Jurkat, Clone E6-1 (cell line): Measurements from ENCODE around the gene ZRANB1.

Experiments
- DNase-seq: peaks from one replicate; pipeline ENCODE4 v3.0.0-alpha.2; 2011; ENCODE audit warnings: low read depth, low spot score
- H3K4me3 ChIP-seq: 2 replicates; pipeline ENCODE4 v1.5.1; 2011; ENCODE audit warnings: mild to moderate bottlenecking, low read length, control low read depth, moderate library complexity

The ZRANB1 gene

DNA sequence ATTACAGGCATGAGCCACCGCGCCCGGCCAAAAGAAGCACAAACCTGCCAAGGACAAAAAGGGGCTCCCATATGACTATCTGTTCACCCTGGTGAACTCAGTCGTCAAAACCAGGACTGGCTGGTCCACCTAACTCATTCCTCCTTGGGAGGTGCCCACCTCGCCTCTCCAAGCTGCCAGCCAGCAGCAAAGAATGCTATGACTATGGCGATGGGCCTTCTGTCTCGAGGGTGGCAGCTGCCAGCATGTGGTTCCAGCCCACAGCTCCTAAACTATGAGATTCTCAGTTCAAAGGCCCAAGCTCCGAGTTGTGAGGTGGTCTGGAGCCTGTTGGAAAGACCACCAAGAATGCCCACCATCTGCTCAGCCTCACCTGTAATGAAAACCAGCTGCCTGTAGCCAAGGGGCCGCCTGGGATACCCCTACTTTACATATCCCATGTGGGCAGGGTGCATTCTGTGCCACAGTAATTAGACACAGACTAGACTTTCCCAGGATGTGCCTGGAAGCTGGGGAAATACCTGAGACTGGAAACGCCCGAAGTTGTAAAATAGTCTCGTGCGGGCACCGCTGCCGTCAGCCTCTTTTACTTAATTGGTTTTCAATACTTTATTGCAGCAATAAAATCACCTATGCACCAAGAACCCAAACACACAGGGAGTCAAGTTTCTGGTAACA is 71.1 kb downstream of the ZRANB1 start:
- no peak for DNase-seq
- no peak overlapping the region for H3K4me3 ChIP-seq

DNA sequence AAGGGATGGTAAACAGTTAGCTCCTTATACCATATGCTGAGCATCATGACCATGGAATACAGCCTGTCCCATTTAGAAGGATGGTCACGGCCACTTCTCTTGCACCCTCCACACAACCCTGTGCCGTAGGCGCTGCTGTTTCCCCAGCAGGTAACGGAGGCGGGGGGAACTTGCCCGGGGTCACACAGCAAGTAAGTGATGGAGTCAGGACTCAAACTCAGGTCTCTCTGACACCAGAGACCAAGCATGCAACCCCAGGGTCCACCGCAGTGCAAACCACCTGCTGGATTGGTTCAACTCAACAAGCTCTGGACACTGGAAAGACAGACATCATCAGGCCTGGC is 71.6 kb downstream of the ZRANB1 start:
- no peak for DNase-seq
- H3K4me3 ChIP-seq, result no peak overlapping the region

DNA sequence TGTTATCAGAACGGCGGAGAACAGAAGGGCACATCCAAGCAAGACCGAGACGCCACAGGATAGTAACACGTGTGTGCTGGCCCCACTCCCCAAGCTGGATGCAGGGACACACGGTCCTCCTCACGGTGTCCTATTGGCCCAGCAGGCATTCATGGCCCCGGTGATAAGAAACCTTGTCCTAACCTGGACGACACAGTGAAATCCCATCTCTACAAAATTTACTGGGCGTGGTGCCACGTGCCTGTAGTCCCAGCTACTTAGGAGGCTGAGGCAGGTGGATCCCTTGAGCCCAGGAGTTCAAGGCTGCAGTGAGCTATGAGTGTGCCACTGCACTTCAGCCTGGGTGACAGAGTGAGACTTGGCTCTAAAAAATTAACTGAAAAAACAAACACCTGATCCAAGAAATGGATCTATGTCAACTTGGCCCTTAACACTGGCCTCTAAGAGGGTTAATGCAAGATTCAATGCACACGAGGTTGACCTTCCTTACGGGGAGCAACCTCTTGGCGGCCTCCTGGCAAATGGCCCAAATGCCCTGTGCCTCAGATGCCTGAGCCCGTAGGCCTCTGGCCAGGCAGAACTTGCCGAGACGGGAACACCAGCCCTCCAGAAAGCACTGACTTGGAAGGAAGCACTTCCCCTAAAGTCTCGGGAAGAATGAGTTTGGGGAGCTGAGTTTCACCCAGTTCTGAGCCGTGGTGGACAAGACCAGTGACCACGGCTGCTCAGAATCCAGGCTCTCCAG is 72.3 kb downstream of the ZRANB1 start:
- H3K4me3 ChIP-seq, result no peak overlapping the region
- no peak for DNase-seq

DNA sequence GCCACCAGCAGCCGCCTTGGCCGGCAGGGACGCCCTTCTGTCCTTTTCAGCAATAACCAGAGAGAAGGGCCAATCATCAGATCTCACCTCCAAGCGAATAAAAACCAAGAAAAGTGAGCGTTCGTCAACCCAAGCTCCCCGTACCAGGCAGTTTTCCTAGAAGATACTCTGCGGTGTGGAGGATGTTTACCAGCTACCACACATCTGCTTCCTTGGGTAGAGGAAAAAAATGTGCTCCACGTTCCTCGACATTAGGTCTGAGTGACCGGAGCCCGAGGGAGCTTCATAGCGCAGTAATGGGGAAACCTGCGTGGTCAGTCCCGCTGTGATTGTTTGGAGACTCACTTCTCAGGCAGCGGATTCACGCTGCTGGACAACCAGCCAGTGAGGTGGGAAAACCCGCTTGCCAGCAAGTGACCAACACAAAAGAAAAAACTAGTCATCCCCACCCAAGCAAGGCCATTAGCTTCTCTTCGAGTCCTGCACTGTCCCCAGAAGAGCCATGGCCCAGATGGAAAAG is 73.0 kb downstream of the ZRANB1 start:
- no peak for DNase-seq
- no peak overlapping the region for H3K4me3 ChIP-seq

DNA sequence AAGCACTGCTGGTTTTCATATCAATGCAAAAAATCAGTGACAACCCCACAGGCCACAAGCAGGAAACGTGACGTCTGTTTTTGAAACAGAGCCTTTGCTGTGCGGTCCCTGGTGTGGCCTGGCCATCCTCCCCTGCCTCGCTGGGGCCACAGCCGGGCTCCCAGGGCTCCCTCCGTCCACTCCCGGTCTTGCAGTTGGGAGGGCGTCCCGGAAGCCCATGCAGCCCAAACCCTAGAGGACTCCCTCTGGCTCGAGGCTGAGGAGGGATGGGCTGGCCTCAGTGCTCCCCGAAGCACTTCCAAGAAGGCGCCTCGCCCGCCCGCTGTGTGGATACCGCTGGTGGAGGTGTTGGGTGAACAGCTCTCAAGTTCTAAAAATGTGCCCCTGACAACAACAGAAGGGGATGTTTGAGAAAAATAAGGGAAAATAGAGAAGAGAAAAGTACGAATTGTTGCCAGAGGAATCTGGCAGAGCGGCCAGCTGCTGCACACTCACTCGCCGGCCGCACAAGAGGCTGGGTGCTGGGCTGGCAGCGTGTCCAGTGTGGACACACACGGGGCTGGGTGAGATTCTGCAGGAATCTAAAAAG is 73.5 kb downstream of the ZRANB1 start:
- DNase-seq, result no peak
- H3K4me3 ChIP-seq, result no peak overlapping the region

DNA sequence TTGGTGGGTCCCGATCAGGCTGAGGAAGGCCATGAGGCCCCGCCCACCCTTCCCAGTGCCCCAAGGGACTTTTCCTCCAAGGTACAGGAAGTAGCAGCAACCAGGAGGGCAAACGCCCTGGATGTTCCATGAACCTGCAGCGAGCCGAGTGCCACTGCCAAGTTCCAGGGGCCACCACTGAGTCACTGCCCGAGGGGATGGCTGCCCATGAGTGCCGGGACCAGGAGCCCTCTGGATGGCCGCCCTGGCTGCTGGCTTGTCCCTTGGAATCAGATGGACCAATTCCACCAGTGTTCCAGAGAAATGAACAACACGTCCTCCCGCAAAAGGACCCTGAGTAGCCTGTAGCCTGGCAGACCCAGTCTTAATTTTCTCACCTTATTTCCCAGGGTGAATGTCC is 74.2 kb downstream of the ZRANB1 start:
- H3K4me3 ChIP-seq, result no peak overlapping the region

DNA sequence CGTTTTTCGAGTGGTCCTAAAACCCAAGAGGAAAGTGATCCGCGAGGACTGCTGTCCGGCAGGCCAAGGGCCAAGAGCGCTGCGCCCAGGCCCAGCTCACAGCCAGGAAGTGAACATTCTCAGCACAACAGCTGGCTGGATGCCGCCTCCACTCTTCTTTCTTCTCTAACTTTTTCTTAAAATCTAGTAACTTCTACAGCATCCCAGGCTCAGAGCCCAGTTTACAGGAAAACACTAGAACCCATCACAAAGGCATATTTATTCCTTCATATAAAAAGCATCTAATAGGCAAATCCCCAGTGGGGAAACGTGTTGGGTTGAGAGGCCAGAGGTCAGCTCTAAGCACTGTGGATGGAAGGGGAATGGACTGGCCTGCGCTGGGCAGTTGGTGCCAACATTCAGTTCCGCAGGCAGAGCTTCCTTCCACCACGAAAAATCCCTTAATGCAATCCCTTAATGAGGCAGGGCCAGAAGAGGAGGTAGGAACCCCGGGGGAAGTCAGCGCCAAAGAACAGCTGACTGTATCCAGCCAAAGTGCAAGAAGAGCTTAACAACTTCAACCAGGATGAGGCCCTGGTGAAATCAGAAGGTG is 74.8 kb downstream of the ZRANB1 start:
- H3K4me3 ChIP-seq, result no peak overlapping the region
- DNase-seq, result no peak

More for the DNA sequence above, 74.2 kb downstream of the ZRANB1 start:
- no peak for DNase-seq

DNA sequence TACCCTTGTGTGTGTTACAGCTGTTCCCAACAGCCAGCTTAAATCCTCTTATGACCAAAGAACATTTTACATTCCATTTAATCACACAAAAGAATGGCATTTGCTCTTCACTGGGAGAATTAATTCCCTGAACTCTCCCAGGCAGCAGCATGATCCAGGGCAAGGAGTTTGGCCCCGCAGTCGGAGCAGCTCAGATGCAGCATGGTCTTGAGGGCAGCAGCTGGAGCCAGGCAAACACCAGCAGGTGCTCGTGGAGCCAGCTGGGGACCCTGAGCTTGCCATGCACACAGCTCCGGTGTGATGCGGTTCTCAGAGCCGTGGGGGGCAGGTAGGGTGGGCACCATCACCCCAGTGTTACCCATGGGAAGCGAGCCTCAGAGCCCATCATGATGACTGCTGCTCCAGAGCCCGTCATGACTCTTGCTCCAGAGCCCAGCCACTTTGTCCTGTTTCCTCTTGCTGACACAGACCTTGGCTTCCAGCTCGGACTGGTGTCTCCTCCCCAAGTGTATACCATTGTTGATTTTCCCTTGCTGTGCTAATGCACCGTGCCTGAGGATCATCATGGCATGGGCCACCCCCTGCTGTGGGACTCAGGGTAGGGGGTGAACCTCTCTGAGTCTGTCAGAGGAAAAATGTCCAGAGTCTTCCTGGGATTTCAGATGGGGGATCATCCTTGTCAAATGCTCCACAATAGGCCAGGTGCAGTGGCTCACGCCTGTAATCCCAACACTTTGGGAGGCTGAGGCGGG is 75.8 kb downstream of the ZRANB1 start:
- no peak overlapping the region for H3K4me3 ChIP-seq
- DNase-seq, result no peak

DNA sequence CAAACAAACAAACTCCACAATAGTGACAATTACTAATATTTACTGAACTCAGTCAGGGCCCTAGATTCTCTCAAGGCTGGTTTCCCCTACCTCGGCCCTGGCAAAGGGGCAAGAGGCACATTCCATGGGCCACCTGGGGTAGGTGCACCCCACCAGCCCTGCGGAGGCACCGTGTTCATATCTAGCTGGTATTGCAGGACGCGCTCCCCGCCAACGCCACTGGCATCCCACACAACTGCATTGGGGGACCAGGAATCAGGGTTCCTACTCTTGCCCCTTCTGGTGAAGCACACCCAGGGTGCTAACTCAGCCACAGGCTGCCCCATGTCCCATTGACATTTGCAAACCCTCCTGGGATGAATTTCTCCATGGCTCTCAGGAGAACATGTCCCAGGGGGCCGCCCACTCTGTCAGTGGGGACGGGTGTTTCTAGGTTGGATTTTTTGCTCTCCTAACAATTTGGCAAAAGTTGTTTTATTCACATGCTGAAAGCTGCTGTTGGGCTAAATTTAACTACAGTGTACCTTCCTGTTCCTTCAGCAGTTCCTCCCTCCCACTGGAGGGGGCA is 76.7 kb downstream of the ZRANB1 start:
- no peak overlapping the region for H3K4me3 ChIP-seq
- DNase-seq, result no peak

DNA sequence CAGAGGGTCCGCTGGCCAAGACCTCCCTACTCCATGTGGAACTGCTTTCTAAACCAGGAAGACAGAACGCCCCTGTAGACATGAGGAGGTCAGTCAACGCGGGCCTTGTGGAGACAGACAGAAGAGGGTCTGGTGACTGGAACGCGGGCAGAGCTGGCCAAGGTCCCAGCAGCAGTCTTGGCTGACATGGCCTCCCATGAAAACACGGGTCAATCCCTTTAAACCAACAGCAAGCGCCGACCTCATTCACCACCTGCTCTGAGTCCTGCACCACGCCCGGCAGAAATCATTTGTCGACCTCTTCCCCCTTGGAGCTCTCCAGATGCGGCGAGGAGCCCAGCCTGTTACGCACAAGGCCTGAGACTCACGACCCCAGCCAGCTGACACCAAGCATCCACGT is 78.5 kb downstream of the ZRANB1 start:
- no peak for DNase-seq
- no peak overlapping the region for H3K4me3 ChIP-seq

DNA sequence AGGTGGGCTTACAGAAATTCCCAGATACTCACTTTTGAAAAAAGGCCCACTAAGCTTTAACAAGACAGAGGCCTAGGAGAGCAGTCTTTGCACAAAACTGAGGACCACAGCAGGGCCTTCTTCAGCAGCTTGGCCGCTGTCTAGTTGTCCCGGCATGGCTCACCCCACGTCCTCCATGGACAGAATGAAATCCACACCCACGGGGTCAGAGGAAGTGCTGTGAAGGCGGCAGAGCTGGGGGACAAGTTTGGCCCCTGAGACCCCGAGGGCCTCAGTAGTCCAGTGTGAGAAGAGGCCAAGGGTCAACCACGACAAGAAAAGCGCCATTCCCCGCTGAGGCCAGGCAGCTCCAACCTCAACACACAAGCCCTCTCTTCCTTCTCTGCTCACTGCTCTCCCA is 78.9 kb downstream of the ZRANB1 start:
- no peak overlapping the region for H3K4me3 ChIP-seq
- no peak for DNase-seq

DNA sequence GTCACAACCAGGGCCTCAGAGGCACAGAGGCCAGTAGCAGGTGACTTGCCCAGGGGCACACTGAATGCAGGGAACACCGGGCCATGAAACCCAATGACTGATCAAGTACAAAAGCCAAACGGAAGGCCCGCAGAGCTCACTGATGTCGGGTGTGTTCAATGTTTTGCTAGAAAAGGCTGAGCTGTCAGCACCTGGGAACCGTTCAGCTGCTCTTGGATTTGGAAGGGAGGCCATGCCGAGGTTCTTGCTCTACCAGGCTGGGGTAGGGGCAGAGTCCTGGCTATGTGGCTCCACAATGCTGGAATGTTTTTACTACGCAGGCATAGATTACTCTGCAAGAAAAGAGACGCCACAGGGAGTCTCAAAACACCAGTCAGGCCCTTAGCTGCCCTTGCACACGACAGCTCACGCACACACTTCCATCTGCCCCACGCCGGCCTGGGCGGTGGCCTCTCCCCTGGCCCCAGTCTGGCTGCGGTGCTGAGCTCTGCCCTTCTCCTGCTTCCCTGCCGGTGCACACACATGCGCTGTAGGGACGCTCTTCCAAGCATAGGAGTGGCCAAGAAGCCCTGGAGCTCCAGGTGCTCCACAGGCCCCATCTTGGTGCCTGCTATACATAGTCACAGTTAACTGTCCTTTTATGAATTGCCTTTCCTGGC is 79.9 kb downstream of the ZRANB1 start:
- no peak overlapping the region for H3K4me3 ChIP-seq

DNA sequence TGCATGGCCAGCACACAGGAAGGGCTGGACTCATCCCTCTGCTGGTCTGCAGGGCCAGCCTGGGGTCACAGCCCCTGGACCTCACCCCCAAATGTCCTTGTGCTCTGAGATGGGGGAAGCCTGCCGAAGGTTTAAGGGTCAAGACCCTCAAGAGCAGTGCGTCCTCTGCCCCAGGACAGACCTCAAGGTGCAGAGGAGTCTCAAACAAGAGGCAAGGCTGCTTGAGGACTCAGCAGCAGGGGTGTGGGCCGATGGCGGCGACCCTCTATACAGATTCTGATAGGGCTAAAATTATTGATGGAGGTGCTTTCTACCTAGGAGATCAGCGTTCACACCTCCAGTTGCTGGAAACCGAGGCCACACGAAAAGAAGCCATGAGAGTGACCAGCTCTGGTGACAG is 80.7 kb downstream of the ZRANB1 start:
- DNase-seq, result no peak
- H3K4me3 ChIP-seq, result no peak overlapping the region

More for the DNA sequence above, 79.9 kb downstream of the ZRANB1 start:
- no peak for DNase-seq

DNA sequence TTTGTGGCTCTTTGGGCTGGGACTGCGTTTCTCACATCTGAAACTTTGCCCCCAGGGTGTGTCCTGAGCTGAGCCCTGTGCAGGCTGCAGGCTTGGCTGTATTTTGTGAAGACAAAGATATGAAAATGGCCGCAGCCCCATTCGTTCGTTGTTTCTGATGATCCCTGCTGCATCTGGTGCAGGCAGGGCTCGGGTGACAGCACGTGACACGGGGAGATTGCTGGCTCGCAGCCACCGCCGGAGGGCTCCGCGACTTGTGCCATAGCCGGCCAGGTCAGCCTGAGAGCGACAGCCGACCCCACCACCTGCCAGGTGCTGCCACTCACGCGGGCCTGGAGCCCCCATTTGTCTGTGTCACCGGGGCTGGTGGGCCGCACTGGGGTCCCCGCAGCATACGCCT is 81.3 kb downstream of the ZRANB1 start:
- H3K4me3 ChIP-seq, result no peak overlapping the region
- DNase-seq, result no peak

DNA sequence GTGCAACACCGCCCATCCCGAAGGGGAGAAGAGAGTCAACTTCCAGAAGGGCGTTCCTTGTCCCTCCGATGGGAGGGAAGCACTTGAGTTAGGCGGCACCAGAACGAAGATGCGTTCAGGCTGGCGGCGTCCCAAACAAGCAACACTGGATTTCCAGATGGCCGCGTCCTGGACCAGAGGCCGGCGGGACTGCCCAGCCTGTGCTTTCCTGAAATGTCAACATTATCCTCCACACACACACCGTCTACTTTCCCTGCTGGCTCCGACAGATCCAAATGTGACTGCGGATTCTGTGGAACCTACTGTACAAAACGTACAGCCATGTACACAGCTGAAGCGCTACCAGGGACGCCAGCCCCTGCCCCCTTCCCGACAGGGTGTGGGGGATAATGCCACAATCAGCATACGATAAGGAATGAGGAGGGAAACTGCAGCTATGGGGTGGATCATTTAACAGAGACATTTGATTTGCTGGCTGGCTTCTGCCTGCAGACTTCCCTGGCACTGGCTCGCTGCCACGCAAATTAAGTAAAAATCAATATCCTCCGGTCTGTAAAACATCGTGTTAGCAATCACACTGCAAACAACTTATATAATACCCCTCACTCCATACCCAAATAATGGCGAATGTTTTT is 82.1 kb downstream of the ZRANB1 start:
- no peak overlapping the region for H3K4me3 ChIP-seq
- no peak for DNase-seq

DNA sequence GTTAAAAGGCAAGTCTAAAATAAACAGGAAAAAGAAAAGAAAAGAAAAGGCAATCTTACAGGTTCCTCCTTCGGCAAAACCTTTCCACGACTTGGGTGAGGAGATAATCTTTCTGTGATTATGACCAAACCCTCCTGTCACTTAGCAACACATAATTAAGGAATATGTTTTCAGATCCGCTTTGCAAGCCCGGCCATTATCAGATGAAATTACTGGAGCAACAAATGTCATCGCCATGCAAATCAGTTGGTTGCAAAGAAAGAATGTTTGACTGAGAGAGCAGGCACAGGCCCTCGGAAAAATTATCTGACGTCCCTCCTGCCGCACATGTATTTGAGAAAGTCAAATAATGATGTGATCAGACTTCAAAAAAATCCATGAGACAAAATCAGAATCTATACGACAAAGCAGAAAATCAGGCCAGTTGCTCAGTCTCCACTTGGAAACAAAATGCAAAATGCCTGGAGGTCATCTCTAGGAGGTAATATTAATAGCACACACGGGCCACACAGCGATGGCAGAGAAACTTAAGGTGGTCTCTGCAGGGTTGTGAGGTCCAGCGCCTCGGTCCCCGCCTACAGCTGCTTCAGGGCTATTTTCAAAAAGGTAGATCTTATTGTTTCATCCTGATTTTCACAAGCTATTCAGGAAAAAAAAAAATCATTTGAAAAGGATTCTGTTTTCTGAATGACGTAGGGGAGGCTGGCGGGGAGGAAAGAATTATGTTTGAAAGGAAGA is 82.7 kb downstream of the ZRANB1 start:
- H3K4me3 ChIP-seq, result no peak overlapping the region
- no peak for DNase-seq

DNA sequence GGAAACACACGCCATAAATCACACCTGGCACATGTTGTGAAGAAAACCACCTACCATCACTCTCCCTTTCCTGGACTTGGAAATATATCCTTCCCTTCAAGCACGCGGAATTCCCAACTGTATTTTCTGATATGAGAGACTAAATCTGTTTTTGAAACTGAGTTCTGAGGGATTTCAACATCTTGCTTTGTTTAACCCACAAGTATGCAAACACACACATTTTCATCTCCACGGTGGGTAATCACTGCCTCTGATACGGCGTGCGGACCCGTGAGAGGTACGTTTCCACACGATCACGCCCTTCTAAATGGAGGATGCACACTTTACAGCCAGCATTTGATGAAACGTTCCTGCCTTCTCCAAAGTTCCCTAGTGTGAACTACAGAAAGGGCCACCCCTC is 83.4 kb downstream of the ZRANB1 start:
- no peak for DNase-seq
- H3K4me3 ChIP-seq, result no peak overlapping the region
